Stimulated activated CD8-positive, alpha-beta memory T cell treated with anti-CD3 and anti-CD28 coated beads, Interleukin-4, amount 100 ng/mL, for 4 hours (primary cell): ENCODE measurements around the gene SPTBN2.
"Not testable (repeated sequence)": the region's sequence is repeated elsewhere in the genome, so short reads cannot be mapped to it uniquely, and the experiment has no call there.

Experiments
- DNase-seq, 2 donors: peaks; one replicate each; pipeline ENCODE4 v3.0.0-alpha.2; 2020; ENCODE audit warnings: low read depth in 2 of 2, low spot score in 1 of 2

Gene SPTBN2

DNA sequence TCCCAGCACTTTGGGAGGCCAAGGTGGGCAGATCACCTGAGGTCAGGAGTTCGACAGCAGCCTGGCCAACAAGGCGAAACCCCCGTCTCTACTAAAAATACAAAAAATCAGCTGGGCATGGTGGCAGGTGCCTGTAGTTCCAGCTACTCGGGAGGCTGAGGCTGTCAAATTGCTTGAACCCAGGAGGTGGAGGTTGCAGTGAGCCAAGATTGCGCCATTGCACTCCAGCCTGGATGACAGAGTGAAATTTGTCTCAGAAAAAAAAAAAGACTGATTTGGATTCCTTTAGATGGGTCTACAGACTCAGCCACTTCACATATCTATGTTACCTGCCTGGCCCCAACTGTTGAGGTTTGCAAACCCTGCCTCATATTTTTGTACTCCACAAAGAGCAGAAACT, 4.8 kb downstream of the SPTBN2 start:
- DNase-seq = not testable (repeated sequence)

DNA sequence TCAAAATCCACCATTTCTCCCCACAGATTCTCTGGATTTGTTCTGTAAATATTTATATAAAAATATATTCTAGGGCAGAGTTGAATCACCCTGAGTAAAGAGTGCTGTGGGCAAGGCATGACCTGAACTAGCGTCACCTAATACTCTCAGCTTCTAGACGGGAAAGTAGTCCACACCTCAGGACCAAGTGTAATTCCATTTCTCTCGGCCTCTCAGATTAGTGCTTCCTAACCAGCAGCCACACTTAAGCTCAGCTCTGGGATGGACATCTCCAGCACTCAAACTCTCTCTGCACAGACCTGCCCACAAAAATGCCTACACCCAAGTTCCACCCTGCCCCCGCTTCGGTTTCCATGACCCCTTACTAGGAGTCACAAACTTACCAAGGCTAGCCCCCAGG, 5.3 kb downstream of the SPTBN2 start:
- no peak for DNase-seq

DNA sequence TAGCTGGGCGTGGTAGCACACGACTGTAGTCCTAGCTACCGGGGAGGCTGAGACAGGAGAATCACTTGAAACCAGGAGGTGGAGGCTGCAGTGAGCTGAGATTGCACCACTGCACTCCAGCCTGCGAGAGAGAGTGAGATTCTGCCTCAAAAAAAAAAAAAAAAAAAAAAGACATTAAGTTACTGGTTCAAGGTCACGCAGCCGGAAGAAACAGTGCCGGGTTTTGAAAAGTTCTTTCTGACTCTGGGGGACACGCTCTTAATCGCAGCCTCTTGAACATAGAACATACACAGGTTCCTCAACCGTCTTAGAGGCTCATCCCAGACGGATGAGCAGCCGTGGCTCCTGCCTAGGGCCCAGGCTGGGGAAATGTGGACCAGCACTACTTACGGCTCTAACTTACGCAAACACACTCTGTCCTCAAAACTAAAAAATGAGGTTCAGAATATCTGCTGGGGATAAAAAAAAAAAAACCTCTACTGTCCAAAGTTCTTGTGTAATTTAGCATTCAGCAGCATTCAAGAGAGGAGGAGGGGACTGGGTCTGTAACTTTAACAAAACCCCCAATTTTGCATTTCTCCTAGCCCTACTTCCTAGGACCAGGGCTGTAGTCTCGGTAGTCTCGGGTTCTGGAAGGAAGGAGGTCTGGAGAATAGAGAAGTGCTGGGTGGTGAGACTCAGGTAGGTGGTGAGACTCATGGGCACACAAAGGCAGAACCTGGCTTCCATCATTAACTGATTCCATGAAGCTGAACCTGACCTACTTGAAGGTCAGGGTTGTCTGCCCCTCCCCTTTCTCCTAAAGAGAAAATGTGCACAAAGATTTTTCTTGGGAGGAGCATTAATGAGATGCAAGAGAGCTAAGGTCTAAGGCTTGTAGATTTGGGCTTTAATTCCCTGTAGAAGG, 6.0 kb downstream of the SPTBN2 start:
- DNase-seq = no peak

DNA sequence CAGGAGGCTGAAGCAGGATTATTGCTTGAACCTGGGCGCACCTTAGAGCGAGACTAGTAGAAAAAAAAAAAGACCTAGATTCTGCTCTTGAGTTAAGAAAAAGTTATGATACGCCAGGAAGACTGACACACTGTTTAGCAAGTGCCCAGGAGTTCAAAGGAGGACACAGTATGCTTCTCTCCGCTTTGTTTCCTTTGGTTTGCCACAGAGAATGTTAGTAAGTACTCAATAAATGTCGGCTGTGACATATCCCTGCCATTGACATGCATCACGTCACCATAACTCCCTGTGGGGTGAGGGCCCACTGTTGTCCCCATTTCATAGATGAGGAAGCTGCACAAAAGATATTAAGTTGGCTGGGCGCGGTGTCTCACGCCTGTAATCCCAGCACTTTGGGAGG, 7.1 kb downstream of the SPTBN2 start:
- no peak for DNase-seq

DNA sequence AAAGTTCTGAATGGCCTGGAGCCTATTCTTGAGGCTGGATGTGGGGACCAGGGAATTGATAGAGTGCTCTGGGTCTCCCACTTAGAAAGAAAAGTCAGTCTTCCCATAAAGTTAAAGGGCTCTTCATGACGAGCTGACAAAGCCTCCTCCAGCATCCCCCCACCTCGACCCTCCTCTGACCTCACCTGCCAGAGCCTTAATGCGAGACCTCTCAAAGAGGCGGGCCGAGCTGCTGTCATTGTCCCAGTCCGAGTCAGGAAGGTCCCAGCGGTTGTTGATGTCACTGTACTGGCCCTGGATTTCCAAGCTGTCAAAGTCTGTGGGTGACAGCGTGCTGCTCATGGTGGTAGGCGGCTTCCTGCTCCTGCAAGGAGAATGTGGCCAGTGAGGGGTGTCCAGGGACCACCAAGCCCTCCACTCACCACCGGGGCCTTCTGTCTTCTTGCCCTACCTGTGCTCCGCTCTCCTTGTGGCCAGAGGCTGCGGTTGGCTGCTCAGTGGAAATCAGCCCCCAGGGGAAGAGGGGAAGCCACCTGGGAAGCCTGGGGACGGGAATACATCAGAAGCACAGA, 8.0 kb downstream of the SPTBN2 start:
- no peak for DNase-seq

DNA sequence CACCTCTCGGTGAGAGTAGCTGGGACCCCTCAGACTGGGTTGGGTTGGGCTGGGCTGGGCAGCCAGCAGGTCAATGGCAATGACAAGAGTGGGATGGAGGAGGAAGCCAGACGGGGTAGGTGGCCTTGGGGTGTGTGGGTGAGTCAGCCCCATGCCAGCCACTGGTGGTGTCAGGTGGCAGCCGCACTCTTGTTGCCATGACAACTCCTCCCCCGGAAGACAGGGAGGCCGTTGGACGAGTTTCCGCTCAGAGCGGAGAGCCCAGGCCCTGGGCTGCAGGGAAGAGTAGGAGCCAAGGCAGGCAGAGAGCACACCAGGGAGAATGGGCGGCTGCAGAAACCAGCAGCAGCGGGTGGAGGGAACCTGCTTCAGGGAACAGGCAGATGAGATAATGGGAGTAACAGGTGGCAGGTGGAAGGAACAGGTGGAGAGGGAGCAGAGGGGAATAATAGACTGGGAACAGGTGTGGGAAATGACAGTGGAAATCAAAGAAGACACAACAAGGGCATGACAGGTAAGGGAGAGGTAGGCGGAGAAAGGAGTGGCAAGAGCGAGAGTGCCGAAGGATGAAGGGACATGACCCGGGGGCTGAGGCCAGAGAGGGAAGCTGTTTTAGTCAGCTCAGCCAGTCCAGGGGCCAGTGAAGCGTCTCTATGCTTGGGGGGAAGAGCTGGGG, 8.7 kb downstream of the SPTBN2 start:
- DNase-seq = no peak

DNA sequence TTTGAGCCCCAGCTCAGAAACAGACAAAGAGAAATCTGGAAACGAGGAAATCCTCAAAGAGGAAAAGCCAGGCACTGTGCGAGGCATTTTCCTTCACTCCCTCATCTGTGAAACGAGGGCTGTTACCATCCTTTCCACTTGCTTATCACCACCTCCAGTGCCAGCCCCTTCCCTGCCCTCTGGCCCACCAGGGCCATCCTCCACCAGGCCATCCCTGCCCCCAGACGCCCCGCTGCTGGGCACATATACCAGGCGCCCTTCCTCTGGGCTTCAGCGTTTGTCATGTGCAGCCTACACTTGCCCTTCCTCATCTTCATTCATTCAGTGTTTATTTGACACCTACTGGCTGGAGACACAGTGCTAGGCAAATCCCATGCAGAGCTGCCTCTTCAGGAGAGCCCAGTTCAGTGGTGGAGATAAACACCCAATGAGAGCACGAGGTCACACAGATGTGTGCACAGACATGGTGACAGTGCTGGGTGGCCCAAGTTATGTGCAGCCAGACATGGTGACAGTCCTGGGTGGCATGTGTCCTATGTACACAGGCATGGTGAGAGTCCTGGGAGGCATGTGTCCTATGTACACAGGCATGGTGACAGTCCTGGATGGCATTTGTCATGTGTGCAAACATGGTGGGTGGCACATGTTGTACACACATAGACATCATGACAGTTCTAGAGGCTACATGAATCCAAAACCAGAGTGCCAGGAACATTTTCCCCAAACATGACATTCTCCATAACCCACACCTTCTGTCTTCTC, 9.7 kb downstream of the SPTBN2 start:
- DNase-seq = no peak

DNA sequence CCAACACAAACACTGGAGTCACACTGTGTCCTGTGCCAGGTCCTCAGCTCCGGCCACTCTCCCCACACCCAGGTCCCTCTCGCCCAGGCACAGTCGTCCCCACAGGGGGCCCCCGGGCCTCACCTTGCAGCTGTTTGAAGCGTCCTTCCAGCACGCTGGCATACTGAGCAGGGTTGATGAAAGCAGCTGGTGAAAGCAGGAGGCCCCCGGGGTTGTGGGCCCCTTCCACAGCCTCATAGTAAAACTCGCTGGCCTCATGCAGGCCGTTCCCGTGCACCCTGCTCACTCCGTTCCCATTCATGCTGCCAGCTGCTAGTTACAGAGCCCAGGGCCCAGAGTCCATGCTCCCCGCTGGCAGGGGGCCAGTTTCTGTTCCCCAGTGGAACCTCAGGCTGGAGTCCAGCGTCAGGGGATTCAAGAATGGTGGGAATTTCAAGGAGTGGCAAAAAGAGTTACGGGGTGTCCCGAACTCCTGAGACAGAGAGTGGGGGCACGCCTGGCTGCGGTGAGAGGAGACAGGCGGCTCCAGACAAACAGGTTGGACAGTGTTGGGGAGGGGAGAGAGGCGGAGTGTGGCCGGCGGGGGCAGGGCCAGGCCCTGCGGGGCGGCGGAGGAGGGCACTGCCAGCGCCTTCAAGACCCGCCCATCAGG, 10.6 kb downstream of the SPTBN2 start:
- DNase-seq = no peak

DNA sequence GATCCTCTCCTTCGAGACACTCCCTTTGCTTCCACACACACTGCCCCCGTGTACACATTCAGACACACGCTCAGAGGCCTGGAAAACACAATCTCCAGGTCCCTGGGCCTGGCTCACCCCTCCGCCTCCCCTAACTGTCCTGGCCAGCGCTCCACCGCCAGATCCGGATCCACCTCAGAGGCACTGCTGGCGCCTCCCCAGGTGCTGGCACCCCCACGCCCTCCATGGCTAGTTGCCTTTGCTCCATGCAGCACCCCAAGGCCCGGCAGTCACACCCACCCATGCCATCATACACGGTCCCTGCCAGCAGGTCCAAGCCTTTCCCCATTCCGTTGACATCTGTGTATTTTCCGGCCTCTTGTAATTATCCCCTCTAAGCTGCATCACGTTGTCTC, 11.1 kb downstream of the SPTBN2 start:
- no peak for DNase-seq

DNA sequence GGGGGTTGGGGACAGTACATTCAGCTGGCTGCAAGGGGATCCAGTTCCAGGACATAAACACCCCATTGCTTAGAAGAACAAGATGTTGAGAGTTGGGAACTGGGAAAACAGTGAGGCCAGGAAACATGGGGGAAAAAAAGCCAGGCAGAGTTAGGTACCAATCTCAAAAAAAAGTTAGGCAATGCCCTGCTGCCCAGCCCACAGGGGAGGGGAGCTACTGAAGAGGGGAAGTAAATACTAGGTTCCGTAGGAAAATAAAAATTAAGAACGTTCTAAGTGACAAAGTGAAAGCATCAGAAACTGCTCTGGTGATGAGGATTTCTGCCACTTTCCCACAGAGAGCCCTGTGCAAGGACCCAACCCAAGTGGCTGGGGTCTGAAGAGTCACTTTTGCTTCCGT, 12.0 kb downstream of the SPTBN2 start:
- no peak for DNase-seq

DNA sequence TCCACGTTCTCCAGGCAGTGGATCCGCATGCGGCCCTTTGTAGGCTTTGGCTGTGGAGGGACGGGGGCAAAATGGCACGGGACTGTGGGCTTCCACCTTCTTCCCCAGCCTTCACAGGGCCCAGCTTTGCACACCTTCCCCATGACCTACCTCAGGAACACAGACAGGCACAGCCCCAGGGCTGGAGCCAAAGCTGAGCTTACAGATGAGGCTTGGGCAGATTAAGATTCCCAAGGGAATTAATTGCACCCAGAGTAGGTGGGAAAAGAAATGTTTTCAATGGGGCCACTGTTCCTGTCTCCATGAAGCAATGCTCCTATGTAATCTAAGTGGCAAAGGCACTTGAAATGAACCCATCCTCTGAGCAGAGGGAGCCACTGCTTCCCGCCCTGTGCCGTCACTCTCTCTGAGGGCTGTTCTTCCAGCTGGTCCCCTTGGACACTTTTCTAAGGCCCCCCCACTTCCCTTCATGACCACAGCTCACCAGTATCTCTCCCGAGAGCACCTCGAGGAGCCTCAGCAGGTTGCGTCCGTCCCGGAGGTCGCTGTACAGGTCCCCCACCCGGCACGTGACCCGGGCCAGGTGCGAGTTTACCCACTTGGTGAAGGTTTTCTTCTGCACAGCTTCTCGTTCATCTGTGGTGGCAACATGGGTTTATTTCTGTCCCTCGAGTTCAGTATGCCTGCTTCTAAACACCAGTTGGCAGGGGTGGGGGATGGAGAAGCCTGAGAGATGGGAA, 13.5 kb downstream of the SPTBN2 start:
- DNase-seq = no peak

DNA sequence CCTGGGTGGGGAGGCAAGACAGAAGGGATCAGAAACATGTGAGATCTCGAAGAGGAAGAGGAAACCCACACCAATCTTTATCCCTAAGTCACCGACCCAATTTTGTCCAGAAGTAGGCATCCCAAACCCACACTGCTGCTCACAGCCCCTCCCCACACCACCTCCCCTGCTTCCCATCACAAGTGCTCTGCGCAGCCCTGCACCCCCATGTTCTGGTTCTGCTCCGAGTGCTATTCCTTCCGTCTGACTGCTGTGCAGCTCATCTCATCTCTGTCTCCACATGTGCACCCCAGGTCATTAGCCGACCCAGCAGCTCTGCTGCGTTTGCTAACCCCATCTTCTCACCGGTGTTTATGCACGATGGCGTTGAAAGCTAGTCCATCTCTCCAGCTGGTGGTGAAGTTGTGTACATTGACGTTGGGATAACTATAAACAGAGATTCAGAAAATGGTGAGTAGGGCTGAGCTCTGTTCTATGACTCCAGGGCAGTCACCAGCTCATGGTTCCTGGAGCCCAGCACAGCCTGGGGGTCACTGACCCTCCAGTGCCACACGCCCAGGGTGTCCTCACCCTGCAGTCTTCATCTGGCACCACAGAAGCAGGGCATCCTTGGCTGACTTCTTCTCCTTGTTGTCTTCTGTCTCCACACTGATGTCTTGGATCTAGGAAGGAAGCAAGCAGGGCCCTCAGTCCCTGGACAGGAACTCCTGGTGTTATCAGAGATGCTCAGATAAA, 15.1 kb downstream of the SPTBN2 start:
- no peak for DNase-seq

DNA sequence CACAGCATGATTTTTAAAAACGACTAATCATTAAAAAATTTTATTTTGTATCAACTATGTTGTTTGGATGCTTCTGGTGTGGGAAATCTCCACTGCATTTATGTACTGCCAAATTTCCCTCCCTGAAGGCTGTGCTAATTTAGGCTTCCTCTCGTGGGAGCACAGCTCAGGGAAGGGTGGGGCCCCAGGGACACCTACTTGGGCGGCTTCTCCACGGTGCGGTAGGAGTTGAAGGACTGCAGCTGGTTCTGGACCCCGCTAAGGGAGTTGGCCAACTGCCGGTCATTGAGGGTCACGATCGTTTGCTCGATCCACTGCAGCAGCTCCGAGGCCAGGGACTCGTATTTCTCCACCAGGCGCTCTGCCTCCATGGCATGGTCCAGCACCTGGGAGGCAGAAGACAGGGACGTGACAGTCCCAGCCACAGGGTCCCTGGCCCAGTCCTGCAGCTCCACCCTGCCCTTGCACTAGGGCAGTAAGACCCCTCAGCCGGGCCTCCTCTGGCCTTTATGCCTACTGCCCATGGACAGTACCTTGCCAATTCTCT, 18.6 kb downstream of the SPTBN2 start:
- no peak for DNase-seq

DNA sequence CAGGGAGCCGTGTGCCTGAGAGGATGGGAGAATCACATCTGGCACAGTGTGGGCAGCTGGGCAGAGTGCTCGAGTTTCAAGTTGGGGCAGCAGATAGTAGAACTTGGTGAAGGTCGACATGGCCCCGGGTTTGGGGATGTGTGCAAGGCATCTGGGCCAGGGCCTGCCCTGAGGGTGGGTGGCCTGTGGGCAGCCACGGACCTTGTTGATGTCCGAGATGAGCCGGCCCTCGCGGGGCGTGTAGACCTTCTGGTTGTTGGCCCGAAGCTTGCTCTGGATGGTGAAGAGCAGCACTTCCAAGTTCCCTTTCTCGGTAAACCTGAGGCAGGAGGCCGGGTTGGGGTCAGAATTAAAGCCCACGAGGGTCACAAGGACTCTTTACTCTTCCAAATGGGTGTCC, 20.3 kb downstream of the SPTBN2 start:
- no peak for DNase-seq

DNA sequence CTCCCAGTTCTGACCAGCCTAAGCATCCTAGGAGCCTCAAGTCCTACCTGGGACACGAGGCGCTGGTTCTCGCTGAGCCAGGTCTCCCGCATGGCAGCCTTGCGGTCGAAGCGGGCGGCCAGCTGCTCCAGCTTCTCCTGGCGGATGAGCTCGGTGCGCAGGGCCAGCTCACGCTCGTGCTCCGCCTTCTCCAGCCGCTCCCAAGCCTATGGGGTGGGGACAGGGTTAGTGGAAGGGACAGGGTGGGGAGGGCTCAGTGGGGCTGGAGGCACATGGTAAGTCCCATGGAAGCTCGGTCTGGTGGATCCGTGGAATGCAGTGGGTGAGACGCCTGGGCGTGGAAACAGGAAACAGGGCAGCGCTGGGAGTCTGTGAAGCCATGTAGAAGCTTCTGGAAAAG, 20.9 kb downstream of the SPTBN2 start:
- DNase-seq = no peak

DNA sequence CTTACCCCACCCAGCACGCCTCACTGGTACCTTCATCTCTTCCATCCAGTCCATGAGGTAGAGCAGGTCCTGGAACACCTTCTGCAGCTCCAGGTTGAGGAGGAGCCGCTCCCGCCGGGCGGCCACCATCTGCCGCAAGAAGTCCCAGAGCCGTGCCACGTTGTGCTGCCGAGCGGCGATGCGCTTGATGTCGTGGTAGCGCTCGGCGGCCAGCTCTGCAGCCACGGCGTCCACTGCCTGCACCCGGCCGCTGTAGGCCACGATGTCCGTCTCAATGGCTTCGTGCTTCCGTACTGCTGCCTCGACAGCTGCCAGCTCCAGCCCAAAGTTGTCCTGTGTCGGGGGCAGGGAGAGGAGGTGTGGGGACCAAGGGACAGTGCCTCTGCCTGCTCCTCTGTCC, 21.5 kb downstream of the SPTBN2 start:
- no peak for DNase-seq

DNA sequence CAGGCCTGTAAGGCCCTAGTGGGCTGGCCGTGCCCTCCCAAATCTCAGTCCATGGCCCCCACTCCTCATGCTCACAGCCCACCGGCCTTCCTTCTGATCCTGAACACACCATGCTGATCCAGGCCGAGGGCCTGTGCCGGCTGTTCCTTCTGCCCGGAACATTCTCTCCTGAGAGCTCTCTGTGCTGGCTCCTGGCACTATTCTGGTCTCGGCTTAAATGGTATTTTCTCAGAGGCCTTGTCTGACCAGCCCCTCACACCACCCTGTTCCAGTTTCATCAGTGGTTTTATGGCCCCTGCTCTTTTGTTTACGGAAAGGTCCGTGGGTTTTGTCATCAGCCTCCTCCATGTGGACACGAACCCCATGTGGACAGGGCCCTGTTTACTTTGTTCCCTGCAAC, 22.0 kb downstream of the SPTBN2 start:
- no peak for DNase-seq

DNA sequence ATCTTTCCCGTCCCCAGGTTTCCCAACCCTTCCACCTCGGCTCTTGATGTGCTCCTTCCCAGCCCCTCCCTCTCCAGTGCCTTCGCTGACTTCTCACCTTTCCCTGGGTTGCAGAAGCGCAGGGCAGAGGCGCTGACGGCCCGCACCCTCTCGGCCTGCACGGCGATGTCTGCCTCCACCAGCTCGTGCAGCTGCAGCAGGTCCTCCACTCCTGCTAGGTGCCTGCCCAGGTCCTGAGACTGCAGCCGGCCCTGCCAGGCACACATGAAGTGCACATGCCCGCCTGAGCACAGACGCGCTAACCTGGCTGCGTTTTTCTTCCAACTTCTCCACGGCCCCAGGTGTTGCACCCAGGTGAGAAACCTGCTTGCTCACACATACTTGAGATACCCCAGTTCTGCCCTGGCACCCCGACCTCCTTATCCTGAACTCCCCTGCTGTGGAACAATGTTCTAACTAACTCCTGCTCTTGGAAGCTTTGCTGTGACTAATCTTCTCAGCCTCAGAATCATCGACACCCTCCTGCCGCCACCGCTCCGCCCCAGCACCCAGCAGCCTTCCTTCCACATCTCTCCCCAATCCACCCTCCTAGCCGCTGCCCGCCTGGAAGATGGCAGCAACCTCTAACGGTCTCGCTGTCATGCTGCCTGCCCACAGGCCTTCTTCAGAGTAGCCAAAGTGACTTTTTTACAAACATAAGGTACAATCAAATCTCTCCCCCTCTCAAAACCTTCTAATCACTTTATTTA, 23.3 kb downstream of the SPTBN2 start:
- DNase-seq = no peak
